22Rv1 (cell line): ENCODE data around the gene PRR3.

Source experiments
- H3K27ac ChIP-seq: fragments of 450-650 bp; 2 replicates; pipeline ENCODE4 v1.5.1; 2017
- ZFX ChIP-seq: fragments of 450-650 bp; IDR thresholded peaks from 2 replicates; pipeline ENCODE4 v1.6.1; 2017; ENCODE audit warnings: antibody characterized with exemption, borderline replicate concordance
- TF ChIP-seq, protein P1 (sequence below): fragments of 450-650 bp; IDR thresholded peaks from 2 replicates; pipeline ENCODE4 v1.5.1; 2017; ENCODE audit warnings: mild to moderate bottlenecking

PRR3 gene, protein sequence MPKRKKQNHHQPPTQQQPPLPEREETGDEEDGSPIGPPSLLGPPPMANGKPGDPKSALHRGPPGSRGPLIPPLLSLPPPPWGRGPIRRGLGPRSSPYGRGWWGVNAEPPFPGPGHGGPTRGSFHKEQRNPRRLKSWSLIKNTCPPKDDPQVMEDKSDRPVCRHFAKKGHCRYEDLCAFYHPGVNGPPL

GRCh38 chr6:30556906-30557682 is at the start of gene PRR3:
TSS of gene PRR3 (plus strand) at chr6:30557295. CDS start at chr6:30557345, 50 bp downstream.
- TF ChIP-seq, protein P1, sequence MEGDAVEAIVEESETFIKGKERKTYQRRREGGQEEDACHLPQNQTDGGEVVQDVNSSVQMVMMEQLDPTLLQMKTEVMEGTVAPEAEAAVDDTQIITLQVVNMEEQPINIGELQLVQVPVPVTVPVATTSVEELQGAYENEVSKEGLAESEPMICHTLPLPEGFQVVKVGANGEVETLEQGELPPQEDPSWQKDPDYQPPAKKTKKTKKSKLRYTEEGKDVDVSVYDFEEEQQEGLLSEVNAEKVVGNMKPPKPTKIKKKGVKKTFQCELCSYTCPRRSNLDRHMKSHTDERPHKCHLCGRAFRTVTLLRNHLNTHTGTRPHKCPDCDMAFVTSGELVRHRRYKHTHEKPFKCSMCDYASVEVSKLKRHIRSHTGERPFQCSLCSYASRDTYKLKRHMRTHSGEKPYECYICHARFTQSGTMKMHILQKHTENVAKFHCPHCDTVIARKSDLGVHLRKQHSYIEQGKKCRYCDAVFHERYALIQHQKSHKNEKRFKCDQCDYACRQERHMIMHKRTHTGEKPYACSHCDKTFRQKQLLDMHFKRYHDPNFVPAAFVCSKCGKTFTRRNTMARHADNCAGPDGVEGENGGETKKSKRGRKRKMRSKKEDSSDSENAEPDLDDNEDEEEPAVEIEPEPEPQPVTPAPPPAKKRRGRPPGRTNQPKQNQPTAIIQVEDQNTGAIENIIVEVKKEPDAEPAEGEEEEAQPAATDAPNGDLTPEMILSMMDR: no peak
- TF ChIP-seq ZFX: no peak
- peak within 1 kb of the TSS; percentile 95 for H3K27ac ChIP-seq

GRCh38 chr6:30507849-30508827 is 49.0 kb upstream of the PRR3 start:
- no peak for TF ChIP-seq ZFX
- TF ChIP-seq, protein P1: no peak
- H3K27ac ChIP-seq: no peak overlapping the region

GRCh38 chr6:30508890-30509736 is 48.0 kb upstream of the PRR3 start:
- no peak for TF ChIP-seq ZFX
- TF ChIP-seq, protein P1: no peak
- H3K27ac ChIP-seq: no peak overlapping the region

GRCh38 chr6:30510419-30511168 is 46.5 kb upstream of the PRR3 start:
- no peak overlapping the region for H3K27ac ChIP-seq
- TF ChIP-seq, protein P1: no peak
- TF ChIP-seq ZFX: no peak

DNA sequence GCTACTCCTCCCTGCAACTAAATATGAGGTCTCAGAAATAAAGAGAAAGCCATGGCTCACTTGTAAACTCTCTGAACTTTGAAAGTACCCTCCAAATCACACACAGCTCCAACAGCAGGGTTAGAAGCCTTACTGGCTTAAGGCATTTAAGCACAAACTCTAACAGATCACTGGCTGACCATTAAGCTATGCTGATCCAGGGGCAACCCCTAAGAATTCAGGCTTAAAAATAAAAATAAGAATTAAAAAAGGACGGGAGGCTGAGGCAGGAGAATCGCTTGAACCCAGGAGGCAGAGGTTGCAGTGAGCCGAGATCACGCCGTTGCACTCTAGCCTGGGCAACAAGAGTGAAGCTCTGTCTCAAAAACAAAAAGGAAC is 45.9 kb upstream of the PRR3 start:
- TF ChIP-seq, protein P1: no peak
- no peak for TF ChIP-seq ZFX
- no peak overlapping the region for H3K27ac ChIP-seq

- TF ChIP-seq, protein P1: no peak
- no peak for TF ChIP-seq ZFX
- H3K27ac ChIP-seq: no peak overlapping the region
These were observed 43.6 kb upstream of the PRR3 start for GRCh38 chr6:30513451-30513850.
